ENCODE measurements around the gene C19orf44. TPM values are rescaled to one million over a fixed set of nuclear protein-coding genes. Genes with fewer than 3 reads are reported as not detected.

The C19orf44 gene
- total RNA-seq, 2 experiments from 2014 or later = 0.78 to 1.0 TPM

DNA sequence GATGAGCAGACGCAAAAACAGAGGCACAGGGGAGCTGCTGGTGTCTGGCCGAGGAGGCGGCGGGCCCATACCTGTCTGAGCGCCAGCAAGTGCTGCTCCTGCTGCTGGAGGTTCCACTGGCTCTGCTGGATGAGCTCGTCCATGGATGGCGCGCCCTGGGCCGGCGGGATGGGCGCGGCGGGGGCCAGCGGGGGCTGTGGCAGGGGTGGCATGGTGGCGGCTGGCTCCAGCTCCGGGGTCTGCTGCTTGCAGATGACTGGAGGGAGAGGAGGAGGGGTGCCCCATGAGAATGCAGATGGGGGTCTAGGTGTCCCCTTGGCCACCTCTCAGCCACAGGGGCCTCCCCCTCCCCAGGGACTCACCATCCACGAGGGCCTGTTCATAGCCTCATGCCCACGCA lies 39.2 kb downstream of the C19orf44 start:
- Histone ChIP-seq H3K27me3 (ENCODE audit: control insufficient read depth in 1 of 2, insufficient read depth in 2 of 2, low read length in 2 of 2) (no peaks in the 10 kb centered on the region), H3K9me3 (ENCODE audit: control insufficient read depth in 1 of 2, insufficient read depth in 1 of 2, low read length in 2 of 2) (no peaks in the 10 kb centered on the region), H3K27ac (ENCODE audit: low read depth in 1 of 2, low read length in 2 of 2) (peak overlapping the region in 1 of 2 donors; percentile 1), H3K36me3 (ENCODE audit: insufficient read depth, low read length) (peaks cover 80% of the 10 kb centered on the region), H3K4me1 (ENCODE audit: insufficient read depth, low read length) (peaks cover 27% of the 10 kb centered on the region), H3K4me3 (ENCODE audit: low read length) (no peak overlapping the region)
- Mint-ChIP-seq H3K36me3 (ENCODE audit: low read depth) (peaks cover 79% of the 10 kb centered on the region), H3K27me3 (no peaks in the 10 kb centered on the region), H3K4me3 (no peak overlapping the region), H3K9me3 (no peaks in the 10 kb centered on the region), H3K27ac (no peak overlapping the region), H3K4me1 (ENCODE audit: low read depth) (peaks cover 12% of the 10 kb centered on the region)
- ATAC-seq (ENCODE audit: poor library complexity) (no peak), DNase-seq (no peak)
- ChIA-PET POLR2A (no interaction called here), CTCF (no interaction called here)
- TF ChIP-seq, protein P1, sequence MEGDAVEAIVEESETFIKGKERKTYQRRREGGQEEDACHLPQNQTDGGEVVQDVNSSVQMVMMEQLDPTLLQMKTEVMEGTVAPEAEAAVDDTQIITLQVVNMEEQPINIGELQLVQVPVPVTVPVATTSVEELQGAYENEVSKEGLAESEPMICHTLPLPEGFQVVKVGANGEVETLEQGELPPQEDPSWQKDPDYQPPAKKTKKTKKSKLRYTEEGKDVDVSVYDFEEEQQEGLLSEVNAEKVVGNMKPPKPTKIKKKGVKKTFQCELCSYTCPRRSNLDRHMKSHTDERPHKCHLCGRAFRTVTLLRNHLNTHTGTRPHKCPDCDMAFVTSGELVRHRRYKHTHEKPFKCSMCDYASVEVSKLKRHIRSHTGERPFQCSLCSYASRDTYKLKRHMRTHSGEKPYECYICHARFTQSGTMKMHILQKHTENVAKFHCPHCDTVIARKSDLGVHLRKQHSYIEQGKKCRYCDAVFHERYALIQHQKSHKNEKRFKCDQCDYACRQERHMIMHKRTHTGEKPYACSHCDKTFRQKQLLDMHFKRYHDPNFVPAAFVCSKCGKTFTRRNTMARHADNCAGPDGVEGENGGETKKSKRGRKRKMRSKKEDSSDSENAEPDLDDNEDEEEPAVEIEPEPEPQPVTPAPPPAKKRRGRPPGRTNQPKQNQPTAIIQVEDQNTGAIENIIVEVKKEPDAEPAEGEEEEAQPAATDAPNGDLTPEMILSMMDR (IDR thresholded peaks at IDR 0.05) = no peak
- intact Hi-C loops (cut with DNase I, micrococcal nuclease) = no loop called here

DNA sequence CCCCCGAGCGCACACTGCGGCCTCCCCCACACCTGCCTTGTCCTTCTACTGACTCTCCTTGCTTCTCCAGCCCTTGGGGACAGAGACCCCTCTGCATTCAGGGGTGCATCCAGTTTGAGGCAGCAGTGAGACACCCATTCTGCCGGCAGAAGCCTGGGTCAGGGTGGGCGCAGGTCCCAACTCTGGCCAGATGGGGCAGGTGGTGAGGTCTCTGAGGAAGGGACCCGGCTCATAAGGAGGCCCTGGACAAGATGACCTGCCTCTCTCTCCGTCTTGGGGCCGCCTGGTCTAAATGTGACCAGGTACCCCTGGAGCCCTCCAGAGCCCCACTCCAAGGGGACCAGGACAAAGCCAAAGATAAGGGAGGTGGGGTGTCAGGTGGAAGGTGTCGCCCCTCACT lies 39.9 kb downstream of the C19orf44 start:
- peaks cover 72% of the 10 kb centered on the region for H3K36me3 ChIP-seq (ENCODE audit: insufficient read depth, low read length)

DNA sequence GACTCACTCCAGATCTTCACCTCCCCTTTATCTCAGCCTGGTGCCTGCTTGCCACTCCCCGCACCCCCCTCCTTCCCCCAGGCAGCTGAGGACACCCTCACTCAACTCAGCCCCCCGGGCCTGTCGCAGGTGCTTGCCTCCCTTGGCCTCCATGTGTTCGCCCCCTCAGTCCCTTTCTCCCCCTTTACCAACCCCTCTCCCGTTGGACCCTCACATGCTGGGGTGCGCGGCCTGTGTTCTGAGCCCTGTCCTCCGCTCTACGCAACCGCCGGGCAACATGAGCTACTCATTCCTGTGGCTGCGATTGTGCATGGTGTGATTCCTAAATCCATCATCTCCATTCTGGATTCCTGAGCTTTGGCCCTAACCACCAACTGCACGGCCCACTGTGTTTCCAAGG lies 40.9 kb downstream of the C19orf44 start:
- Histone ChIP-seq H3K9me3 (ENCODE audit: control insufficient read depth in 1 of 2, insufficient read depth in 1 of 2, low read length in 2 of 2) (no peaks in the 10 kb centered on the region), H3K4me1 (ENCODE audit: insufficient read depth, low read length) (peaks cover 43% of the 10 kb centered on the region), H3K27me3 (ENCODE audit: control insufficient read depth in 1 of 2, insufficient read depth in 2 of 2, low read length in 2 of 2) (no peaks in the 10 kb centered on the region), H3K36me3 (ENCODE audit: insufficient read depth, low read length) (peaks cover 63% of the 10 kb centered on the region), H3K4me3 (ENCODE audit: low read length) (no peak overlapping the region), H3K27ac (ENCODE audit: low read depth in 1 of 2, low read length in 2 of 2) (no peak overlapping the region)
- no peaks in the 10 kb centered on the region for H3K27me3 Mint-ChIP-seq
- H3K4me3 Mint-ChIP-seq = no peak overlapping the region
- intact Hi-C loops (cut with DNase I, micrococcal nuclease) = no loop called here
- peaks cover 23% of the 10 kb centered on the region for H3K4me1 Mint-ChIP-seq (ENCODE audit: low read depth)
- DNase-seq = no peak
- no peaks in the 10 kb centered on the region for H3K9me3 Mint-ChIP-seq
- TF ChIP-seq, protein P1 (IDR thresholded peaks at IDR 0.05) = no peak
- no peak for ATAC-seq (ENCODE audit: poor library complexity)
- no peak overlapping the region for H3K27ac Mint-ChIP-seq
- peaks cover 75% of the 10 kb centered on the region for H3K36me3 Mint-ChIP-seq (ENCODE audit: low read depth)
- ChIA-PET CTCF (no interaction called here), POLR2A (no interaction called here)

More for the DNA sequence above, 39.9 kb downstream of the C19orf44 start:
- Mint-ChIP-seq H3K36me3 (ENCODE audit: low read depth) (peaks cover 78% of the 10 kb centered on the region), H3K9me3 (no peaks in the 10 kb centered on the region), H3K27me3 (no peaks in the 10 kb centered on the region), H3K4me1 (ENCODE audit: low read depth) (peaks cover 16% of the 10 kb centered on the region), H3K4me3 (no peak overlapping the region), H3K27ac (peak overlapping the region; percentile 17)
- TF ChIP-seq, protein P1 (IDR thresholded peaks at IDR 0.05) = no peak
- H3K4me1 ChIP-seq (ENCODE audit: insufficient read depth, low read length) = peaks cover 35% of the 10 kb centered on the region
- ChIA-PET CTCF (no interaction called here), POLR2A (no interaction called here)
- H3K27ac ChIP-seq (ENCODE audit: low read depth in 1 of 2, low read length in 2 of 2) = no peak overlapping the region
- DNase-seq (no peak), ATAC-seq (ENCODE audit: poor library complexity) (no peak)
- H3K27me3 ChIP-seq (ENCODE audit: control insufficient read depth in 1 of 2, insufficient read depth in 2 of 2, low read length in 2 of 2) = no peaks in the 10 kb centered on the region
- H3K9me3 ChIP-seq (ENCODE audit: control insufficient read depth in 1 of 2, insufficient read depth in 1 of 2, low read length in 2 of 2) = no peaks in the 10 kb centered on the region
- intact Hi-C loops (cut with DNase I, micrococcal nuclease) = no loop called here
- H3K4me3 ChIP-seq (ENCODE audit: low read length) = no peak overlapping the region
